Mammary epithelial cell (primary cell): Measurements from ENCODE around the gene RIPK3.

Experiments
- EZH2 ChIP-seq: IDR thresholded peaks from 2 replicates; pipeline ENCODE4 v1.6.1; 2012; ENCODE audit warnings: low read length, inconsistent platforms, borderline replicate concordance
- TF ChIP-seq, protein P1 (sequence below), 2 donors: IDR thresholded peaks in 1 of 2; conservative IDR thresholded peaks in 1 of 2; 2 replicates each; pipeline ENCODE4 v1.5.1; 2011 to 2012; ENCODE audit warnings: inconsistent platforms in 2 of 2, low read length in 2 of 2, mild to moderate bottlenecking in 2 of 2, control low read depth in 1 of 2, low read depth in 1 of 2; ENCODE audit not compliant: insufficient read depth in 1 of 2; ENCODE audit errors: extremely low read depth in 1 of 2

DNA sequence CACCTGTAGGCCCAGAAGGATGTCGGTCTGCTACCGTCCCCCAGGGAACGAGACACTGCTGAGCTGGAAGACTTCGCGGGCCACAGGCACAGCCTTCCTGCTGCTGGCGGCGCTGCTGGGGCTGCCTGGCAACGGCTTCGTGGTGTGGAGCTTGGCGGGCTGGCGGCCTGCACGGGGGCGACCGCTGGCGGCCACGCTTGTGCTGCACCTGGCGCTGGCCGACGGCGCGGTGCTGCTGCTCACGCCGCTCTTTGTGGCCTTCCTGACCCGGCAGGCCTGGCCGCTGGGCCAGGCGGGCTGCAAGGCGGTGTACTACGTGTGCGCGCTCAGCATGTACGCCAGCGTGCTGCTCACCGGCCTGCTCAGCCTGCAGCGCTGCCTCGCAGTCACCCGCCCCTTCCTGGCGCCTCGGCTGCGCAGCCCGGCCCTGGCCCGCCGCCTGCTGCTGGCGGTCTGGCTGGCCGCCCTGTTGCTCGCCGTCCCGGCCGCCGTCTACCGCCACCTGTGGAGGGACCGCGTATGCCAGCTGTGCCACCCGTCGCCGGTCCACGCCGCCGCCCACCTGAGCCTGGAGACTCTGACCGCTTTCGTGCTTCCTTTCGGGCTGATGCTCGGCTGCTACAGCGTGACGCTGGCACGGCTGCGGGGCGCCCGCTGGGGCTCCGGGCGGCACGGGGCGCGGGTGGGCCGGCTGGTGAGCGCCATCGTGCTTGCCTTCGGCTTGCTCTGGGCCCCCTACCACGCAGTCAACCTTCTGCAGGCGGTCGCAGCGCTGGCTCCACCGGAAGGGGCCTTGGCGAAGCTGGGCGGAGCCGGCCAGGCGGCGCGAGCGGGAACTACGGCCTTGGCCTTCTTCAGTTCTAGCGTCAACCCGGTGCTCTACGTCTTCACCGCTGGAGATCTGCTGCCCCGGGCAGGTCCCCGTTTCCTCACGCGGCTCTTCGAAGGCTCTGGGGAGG is 28.9 kb downstream of the RIPK3 start, which contains the start of gene LTB4R:
- TF ChIP-seq, protein P1, sequence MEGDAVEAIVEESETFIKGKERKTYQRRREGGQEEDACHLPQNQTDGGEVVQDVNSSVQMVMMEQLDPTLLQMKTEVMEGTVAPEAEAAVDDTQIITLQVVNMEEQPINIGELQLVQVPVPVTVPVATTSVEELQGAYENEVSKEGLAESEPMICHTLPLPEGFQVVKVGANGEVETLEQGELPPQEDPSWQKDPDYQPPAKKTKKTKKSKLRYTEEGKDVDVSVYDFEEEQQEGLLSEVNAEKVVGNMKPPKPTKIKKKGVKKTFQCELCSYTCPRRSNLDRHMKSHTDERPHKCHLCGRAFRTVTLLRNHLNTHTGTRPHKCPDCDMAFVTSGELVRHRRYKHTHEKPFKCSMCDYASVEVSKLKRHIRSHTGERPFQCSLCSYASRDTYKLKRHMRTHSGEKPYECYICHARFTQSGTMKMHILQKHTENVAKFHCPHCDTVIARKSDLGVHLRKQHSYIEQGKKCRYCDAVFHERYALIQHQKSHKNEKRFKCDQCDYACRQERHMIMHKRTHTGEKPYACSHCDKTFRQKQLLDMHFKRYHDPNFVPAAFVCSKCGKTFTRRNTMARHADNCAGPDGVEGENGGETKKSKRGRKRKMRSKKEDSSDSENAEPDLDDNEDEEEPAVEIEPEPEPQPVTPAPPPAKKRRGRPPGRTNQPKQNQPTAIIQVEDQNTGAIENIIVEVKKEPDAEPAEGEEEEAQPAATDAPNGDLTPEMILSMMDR (conservative IDR thresholded peaks at IDR 0.05 in 1 of 2, IDR thresholded peaks at IDR 0.05 in 1 of 2; ENCODE audit: extremely low read depth in 1 of 2, insufficient read depth in 1 of 2, low read depth in 1 of 2, low read length in 2 of 2): peak in 1 of 2 donors; percentile 32
- TF ChIP-seq EZH2: no peak
